Erythroblast (primary cell): ENCODE measurements around the gene C15orf39.

Source experiments
- GATA1 ChIP-seq: IDR thresholded peaks from 2 replicates; pipeline ENCODE4 v1.6.1; 2011; ENCODE audit warnings: low read depth, mild to moderate bottlenecking, control low read depth, low read length, moderate library complexity
- POLR2A ChIP-seq: IDR thresholded peaks from 2 replicates; pipeline ENCODE4 v1.6.1; 2011; ENCODE audit warnings: mild to moderate bottlenecking, low read length

DNA sequence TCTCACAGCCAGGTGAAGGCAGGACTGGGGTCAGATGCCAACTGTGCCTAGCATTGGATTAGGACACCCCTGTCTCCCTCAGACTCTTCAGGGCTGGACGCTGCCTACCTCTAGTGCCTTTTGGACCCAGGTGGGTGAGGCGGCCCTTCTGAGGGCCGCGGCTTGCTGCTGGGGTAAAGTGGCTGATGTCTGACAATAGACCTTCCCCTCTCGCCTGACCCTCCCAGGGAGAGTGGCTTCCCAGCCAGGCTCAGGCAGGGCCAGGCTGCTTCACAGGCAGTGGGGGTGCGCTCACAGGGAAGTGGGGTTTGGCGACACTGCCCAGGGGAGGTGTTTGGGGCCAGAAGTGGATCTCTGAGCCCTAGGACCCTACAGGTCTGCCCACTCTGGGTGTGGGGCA lies 43.3 kb upstream of the C15orf39 start:
- TF ChIP-seq POLR2A (no peak), GATA1 (no peak)
